Suppressor macrophage treated with lipopolysaccharide for 4 hours (primary cell): ENCODE measurements around the gene PSMD1.
"Not testable (repeated sequence)": the region's sequence is repeated elsewhere in the genome, so short reads cannot be mapped to it uniquely, and the experiment has no call there.

Experiments
- DNase-seq: peaks from one replicate; pipeline ENCODE4 v3.0.0-alpha.2; 2020

PSMD1 gene

GRCh38 chr2:231056453-231057416 lies at the start of gene PSMD1:
TSS of gene PSMD1 (plus strand) at chr2:231056867. CDS start at chr2:231057026, 159 bp downstream.
- DNase-seq, result peak; percentile 95

GRCh38 chr2:231007286-231008098 lies 49.2 kb upstream of the PSMD1 start:
- DNase-seq, result no peak

- DNase-seq, result no peak
Measured at GRCh38 chr2:231008131-231008530, 48.5 kb upstream of the PSMD1 start.

GRCh38 chr2:231009236-231009919 lies 47.3 kb upstream of the PSMD1 start:
- no peak for DNase-seq

- no peak for DNase-seq
Measured at GRCh38 chr2:231010201-231010730, 46.4 kb upstream of the PSMD1 start.

GRCh38 chr2:231011526-231011925 lies 45.1 kb upstream of the PSMD1 start:
- no peak for DNase-seq

GRCh38 chr2:231012463-231012862 lies 44.2 kb upstream of the PSMD1 start:
- DNase-seq, result no peak

GRCh38 chr2:231013820-231014219 lies 42.8 kb upstream of the PSMD1 start:
- DNase-seq, result no peak

GRCh38 chr2:231015478-231015877 lies 41.2 kb upstream of the PSMD1 start:
- no peak for DNase-seq

GRCh38 chr2:231015926-231016325 lies 40.7 kb upstream of the PSMD1 start:
- DNase-seq, result no peak

GRCh38 chr2:231016566-231017230 lies 40.0 kb upstream of the PSMD1 start:
- DNase-seq, result no peak

- DNase-seq, result no peak
Measured at GRCh38 chr2:231017231-231017598, 39.5 kb upstream of the PSMD1 start.

- no peak for DNase-seq
Measured at GRCh38 chr2:231018184-231018583, 38.5 kb upstream of the PSMD1 start.

GRCh38 chr2:231025059-231025458 lies 31.6 kb upstream of the PSMD1 start:
- DNase-seq, result not testable (repeated sequence)

- no peak for DNase-seq
Measured at GRCh38 chr2:231028889-231029288, 27.8 kb upstream of the PSMD1 start.

GRCh38 chr2:231029563-231029962 lies 27.1 kb upstream of the PSMD1 start:
- no peak for DNase-seq

- DNase-seq, result no peak
Measured at GRCh38 chr2:231030725-231031124, 25.9 kb upstream of the PSMD1 start.

- DNase-seq, result no peak
Measured at GRCh38 chr2:231032575-231033140, 24.0 kb upstream of the PSMD1 start.

GRCh38 chr2:231033147-231034132 lies 23.2 kb upstream of the PSMD1 start:
- DNase-seq, result no peak

GRCh38 chr2:231034291-231034882 lies 22.3 kb upstream of the PSMD1 start:
- DNase-seq, result no peak
